ENCODE data around the gene TSC22D4.
A peak's percentile ranks its signal among the peaks of the same experiment; 100 is the strongest.

The TSC22D4 gene

DNA sequence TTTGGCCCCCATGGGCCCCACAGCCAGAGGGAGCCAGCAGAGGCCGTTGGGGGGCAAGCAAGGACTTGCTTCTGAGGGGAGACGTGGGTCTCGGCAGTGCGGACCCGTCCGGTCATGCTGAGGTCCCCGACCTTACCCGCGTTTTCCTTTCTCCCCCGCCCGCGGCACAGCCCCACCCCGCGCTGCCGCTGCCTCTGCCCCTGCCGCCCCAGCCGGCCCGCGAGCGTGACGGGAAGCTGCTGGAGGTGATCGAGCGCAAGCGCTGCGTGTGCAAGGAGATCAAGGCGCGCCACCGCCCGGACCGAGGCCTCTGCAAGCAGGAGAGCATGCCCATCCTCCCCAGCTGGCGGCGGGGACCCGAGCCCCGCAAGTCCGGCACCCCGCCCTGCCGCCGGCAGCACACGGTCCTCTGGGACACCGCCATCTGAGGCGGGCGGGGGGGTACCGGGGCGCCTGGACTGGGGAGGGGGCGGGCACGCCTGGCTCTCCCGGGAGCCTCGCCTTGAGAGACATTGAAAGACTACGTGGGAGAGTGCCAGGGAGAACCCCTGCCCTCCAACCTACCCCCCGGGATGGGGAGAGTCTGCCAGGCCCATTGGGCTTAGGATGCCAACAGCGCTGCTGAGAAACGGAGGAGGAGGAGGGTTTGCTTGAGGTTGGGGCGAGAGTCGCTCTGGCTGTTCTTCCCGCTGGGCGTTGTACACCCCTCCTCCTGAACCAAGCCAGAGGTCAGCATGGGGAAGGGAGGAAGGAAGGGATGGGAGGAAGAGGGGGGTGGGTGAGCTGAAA lies 14.7 kb upstream of the TSC22D4 start:
- Histone ChIP-seq H3K4me1 (ENCODE audit: control insufficient read depth in 5 of 5, insufficient read depth in 5 of 5, low read length in 5 of 5) (peaks cover 3 to 16% (median 15%) of the 10 kb centered on the region in 5 donors), H3K4me3 (ENCODE audit: low read depth in 1 of 5, low read length in 5 of 5) (peak overlapping the region; percentile 53 to 76 (median 64)), H3K9me3 (ENCODE audit: control insufficient read depth in 5 of 5, low read length in 5 of 5) (no peaks in the 10 kb centered on the region), H3K27me3 (ENCODE audit: control insufficient read depth in 5 of 5, insufficient read depth in 4 of 5, low read length in 5 of 5) (no peaks in the 10 kb centered on the region), H3K27ac (ENCODE audit: low read depth, low read length) (peak overlapping the region; percentile 30), H3K36me3 (ENCODE audit: control insufficient read depth in 5 of 5, insufficient read depth in 5 of 5, low read length in 5 of 5) (no peaks in the 10 kb centered on the region), H3K9ac (ENCODE audit: low read length in 5 of 5) (peak overlapping the region in 3 of 5 donors; percentile 43 to 69 (median 62))

DNA sequence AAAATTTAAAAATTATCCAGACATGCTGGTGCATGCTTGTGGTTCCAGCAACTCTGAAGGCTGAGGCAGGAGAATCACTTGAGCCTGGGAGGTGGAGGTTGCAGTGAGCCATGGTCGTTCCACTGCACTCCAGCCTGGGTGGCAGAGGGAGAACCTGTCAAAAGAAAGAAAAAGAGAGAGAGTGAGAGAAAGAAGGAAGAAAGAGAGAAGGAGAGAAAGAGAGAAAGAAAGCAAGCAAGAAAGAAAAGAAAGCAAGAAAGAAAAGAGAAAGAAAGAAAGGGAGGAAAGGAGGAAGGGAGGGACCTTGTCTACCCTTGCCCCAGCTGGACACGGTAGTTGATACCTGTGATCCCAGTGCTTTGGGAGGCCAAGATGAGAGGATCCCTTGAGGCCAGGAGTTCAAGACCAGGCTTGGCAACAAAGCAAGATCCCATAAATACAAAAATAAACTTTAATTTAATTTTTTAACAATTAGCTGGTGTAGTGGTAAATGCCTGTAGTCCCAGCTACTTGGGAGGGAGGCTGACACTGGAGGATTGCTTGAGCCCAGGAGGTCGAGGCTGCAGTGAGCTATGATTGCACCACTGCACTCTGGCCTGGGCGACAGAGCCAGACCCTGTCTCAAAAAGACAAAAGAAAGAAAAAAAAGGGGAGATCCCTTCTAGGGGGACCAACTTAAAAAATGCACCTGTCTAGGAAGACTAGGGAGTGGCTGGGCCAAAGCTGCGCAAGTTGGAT lies 13.9 kb upstream of the TSC22D4 start:
- Histone ChIP-seq H3K4me3 (ENCODE audit: low read depth in 1 of 5, low read length in 5 of 5) (peak overlapping the region; percentile 29 to 64 (median 56)), H3K27ac (ENCODE audit: low read depth, low read length) (no peak overlapping the region), H3K36me3 (ENCODE audit: control insufficient read depth in 5 of 5, insufficient read depth in 5 of 5, low read length in 5 of 5) (no peaks in the 10 kb centered on the region), H3K4me1 (ENCODE audit: control insufficient read depth in 5 of 5, insufficient read depth in 5 of 5, low read length in 5 of 5) (peaks cover 3 to 16% (median 15%) of the 10 kb centered on the region in 5 donors), H3K9me3 (ENCODE audit: control insufficient read depth in 5 of 5, low read length in 5 of 5) (no peaks in the 10 kb centered on the region), H3K27me3 (ENCODE audit: control insufficient read depth in 5 of 5, insufficient read depth in 4 of 5, low read length in 5 of 5) (no peaks in the 10 kb centered on the region), H3K9ac (ENCODE audit: low read length in 5 of 5) (peak overlapping the region in 3 of 5 donors; percentile 43 to 69 (median 62))

DNA sequence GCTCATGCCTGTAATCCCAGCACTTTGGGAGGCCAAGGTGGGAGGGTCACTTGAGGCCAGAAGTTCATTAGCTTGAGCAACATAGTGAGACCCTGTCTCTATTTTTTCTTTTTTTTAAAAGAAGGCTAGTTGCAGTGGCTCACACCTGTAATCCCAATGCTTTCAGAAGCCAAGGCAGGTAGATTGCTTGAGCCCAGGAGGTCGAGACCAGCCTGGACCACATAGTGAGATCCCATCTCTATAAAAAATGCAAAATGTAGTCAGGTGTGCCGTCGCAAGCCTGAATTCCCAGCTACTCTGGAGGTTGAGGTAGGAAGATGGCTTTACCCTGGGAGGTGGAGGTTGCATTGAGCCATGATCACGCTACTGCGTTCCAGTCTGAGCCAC lies 12.2 kb upstream of the TSC22D4 start:
- Histone ChIP-seq H3K27me3 (ENCODE audit: control insufficient read depth in 5 of 5, insufficient read depth in 4 of 5, low read length in 5 of 5) (no peaks in the 10 kb centered on the region), H3K9me3 (ENCODE audit: control insufficient read depth in 5 of 5, low read length in 5 of 5) (no peaks in the 10 kb centered on the region), H3K4me3 (ENCODE audit: low read depth in 1 of 5, low read length in 5 of 5) (no peak overlapping the region), H3K4me1 (ENCODE audit: control insufficient read depth in 5 of 5, insufficient read depth in 5 of 5, low read length in 5 of 5) (peaks cover 3 to 20% (median 15%) of the 10 kb centered on the region in 5 donors), H3K27ac (ENCODE audit: low read depth, low read length) (no peak overlapping the region), H3K9ac (ENCODE audit: low read length in 5 of 5) (no peak overlapping the region), H3K36me3 (ENCODE audit: control insufficient read depth in 5 of 5, insufficient read depth in 5 of 5, low read length in 5 of 5) (no peaks in the 10 kb centered on the region)

DNA sequence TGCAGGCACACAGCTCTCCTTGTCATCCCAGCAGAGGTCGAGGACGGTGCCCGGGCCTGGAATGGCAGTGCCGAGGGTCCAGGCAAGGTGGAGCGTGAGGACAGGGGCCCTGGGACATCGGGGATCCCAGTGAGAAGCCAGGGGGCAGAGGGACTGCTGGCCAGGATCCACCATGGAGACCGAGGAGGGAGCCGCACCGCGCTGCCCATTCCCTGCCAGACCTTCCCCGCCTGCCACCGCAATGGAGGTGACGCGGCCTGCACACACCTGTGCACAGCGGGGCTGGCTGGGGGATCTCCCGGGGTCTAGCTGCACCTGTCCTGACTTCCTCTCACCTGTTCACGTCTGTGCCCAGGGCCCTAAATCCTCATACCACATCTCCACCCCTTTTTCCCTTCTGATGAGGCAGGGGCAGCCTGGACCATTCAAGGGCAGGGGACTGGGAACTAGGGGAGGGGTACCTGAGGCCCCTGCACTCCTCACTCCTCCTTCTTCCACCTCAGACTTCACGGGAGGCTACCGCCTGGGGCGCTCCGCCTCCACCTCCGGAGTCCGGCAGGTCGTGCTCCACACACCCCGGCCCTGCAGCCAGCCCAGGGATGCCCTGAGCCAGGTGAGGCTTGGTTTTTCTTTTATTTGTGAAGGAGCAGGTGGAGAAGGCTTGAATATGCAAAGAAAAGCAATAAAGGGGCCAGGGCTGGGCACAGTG lies 11.6 kb upstream of the TSC22D4 start:
- H3K9ac ChIP-seq (ENCODE audit: low read length in 5 of 5) = no peak overlapping the region
- H3K4me1 ChIP-seq (ENCODE audit: control insufficient read depth in 5 of 5, insufficient read depth in 5 of 5, low read length in 5 of 5) = peaks cover 3 to 25% (median 15%) of the 10 kb centered on the region in 5 donors
- no peak overlapping the region for H3K4me3 ChIP-seq (ENCODE audit: low read depth in 1 of 5, low read length in 5 of 5)
- no peaks in the 10 kb centered on the region for H3K27me3 ChIP-seq (ENCODE audit: control insufficient read depth in 5 of 5, insufficient read depth in 4 of 5, low read length in 5 of 5)
- no peak overlapping the region for H3K27ac ChIP-seq (ENCODE audit: low read depth, low read length)
- H3K9me3 ChIP-seq (ENCODE audit: control insufficient read depth in 5 of 5, low read length in 5 of 5) = no peaks in the 10 kb centered on the region
- no peaks in the 10 kb centered on the region for H3K36me3 ChIP-seq (ENCODE audit: control insufficient read depth in 5 of 5, insufficient read depth in 5 of 5, low read length in 5 of 5)

DNA sequence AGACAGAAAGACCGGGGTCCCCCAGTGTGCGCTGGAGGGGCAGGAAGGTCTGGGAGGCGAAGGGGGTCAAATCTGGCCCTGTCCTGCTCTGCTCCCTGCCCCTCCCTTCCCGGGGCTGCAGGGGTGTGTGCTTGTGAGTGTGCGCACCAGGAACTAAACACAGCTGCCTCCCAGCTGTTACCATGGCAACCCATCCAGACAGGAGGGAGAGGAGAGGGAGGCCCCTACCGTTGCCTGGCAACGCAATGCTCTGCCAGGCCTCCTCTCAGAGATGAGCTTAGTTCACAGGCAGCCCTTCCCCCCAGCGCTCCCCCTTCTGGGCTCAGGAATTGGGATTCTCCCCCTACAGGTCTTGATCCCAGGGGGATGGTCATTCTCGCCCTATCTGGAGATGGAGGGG lies 10.8 kb upstream of the TSC22D4 start:
- Histone ChIP-seq H3K9ac (ENCODE audit: low read length in 5 of 5) (no peak overlapping the region), H3K27ac (ENCODE audit: low read depth, low read length) (no peak overlapping the region), H3K36me3 (ENCODE audit: control insufficient read depth in 5 of 5, insufficient read depth in 5 of 5, low read length in 5 of 5) (no peaks in the 10 kb centered on the region), H3K4me3 (ENCODE audit: low read depth in 1 of 5, low read length in 5 of 5) (no peak overlapping the region), H3K9me3 (ENCODE audit: control insufficient read depth in 5 of 5, low read length in 5 of 5) (no peaks in the 10 kb centered on the region), H3K27me3 (ENCODE audit: control insufficient read depth in 5 of 5, insufficient read depth in 4 of 5, low read length in 5 of 5) (no peaks in the 10 kb centered on the region), H3K4me1 (ENCODE audit: control insufficient read depth in 5 of 5, insufficient read depth in 5 of 5, low read length in 5 of 5) (peaks cover 3 to 30% (median 15%) of the 10 kb centered on the region in 5 donors)

DNA sequence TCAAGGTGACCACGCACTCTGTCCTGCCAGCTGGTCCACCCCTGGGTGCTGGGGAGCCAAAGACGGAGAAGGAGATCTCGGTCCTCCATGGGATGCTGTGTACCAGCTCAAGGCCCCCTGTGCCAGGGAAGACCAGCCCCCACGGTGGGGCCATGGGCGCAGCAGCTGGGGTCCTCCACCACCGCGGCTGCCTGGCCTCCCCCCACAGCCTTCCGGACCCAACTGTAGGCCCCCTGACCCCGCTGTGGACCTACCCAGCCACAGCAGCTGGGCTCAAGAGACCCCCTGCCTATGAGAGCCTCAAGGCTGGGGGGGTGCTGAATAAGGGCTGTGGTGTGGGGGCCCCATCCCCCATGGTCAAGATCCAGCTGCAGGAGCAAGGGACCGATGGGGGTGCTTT lies 10.1 kb upstream of the TSC22D4 start:
- Histone ChIP-seq H3K27ac (ENCODE audit: low read depth, low read length) (no peak overlapping the region), H3K27me3 (ENCODE audit: control insufficient read depth in 5 of 5, insufficient read depth in 4 of 5, low read length in 5 of 5) (no peaks in the 10 kb centered on the region), H3K9ac (ENCODE audit: low read length in 5 of 5) (no peak overlapping the region), H3K36me3 (ENCODE audit: control insufficient read depth in 5 of 5, insufficient read depth in 5 of 5, low read length in 5 of 5) (no peaks in the 10 kb centered on the region), H3K4me1 (ENCODE audit: control insufficient read depth in 5 of 5, insufficient read depth in 5 of 5, low read length in 5 of 5) (peaks cover 3 to 29% (median 16%) of the 10 kb centered on the region in 5 donors), H3K9me3 (ENCODE audit: control insufficient read depth in 5 of 5, low read length in 5 of 5) (no peaks in the 10 kb centered on the region), H3K4me3 (ENCODE audit: low read depth in 1 of 5, low read length in 5 of 5) (no peak overlapping the region)

DNA sequence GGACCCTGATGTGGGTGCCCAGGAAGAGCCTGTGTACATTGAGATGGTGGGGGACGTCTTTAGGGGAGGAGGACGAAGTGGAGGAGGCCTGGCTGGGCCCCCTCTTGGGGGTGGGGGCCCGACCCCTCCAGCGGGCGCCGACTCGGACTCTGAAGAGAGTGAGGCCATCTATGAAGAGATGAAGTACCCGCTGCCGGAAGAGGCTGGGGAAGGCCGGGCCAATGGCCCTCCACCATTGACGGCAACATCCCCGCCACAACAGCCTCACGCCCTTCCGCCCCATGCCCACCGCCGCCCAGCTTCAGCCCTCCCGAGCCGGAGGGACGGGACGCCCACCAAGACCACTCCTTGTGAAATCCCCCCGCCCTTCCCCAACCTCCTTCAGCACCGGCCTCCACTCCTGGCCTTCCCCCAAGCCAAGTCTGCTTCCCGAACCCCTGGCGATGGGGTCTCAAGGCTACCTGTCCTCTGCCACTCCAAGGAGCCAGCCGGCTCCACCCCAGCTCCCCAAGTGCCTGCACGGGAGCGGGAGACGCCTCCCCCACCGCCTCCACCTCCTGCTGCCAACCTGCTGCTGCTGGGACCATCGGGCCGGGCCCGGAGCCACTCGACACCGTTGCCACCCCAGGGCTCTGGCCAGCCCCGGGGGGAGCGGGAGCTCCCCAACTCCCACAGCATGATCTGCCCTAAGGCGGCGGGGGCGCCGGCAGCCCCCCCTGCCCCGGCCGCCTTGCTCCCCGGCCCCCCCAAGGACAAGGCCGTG lies 9.5 kb upstream of the TSC22D4 start:
- Histone ChIP-seq H3K27me3 (ENCODE audit: control insufficient read depth in 5 of 5, insufficient read depth in 4 of 5, low read length in 5 of 5) (no peaks in the 10 kb centered on the region), H3K4me3 (ENCODE audit: low read depth in 1 of 5, low read length in 5 of 5) (no peak overlapping the region), H3K4me1 (ENCODE audit: control insufficient read depth in 5 of 5, insufficient read depth in 5 of 5, low read length in 5 of 5) (peaks cover 0 to 30% (median 14%) of the 10 kb centered on the region in 5 donors), H3K27ac (ENCODE audit: low read depth, low read length) (no peak overlapping the region), H3K36me3 (ENCODE audit: control insufficient read depth in 5 of 5, insufficient read depth in 5 of 5, low read length in 5 of 5) (no peaks in the 10 kb centered on the region), H3K9ac (ENCODE audit: low read length in 5 of 5) (no peak overlapping the region), H3K9me3 (ENCODE audit: control insufficient read depth in 5 of 5, low read length in 5 of 5) (no peaks in the 10 kb centered on the region)

DNA sequence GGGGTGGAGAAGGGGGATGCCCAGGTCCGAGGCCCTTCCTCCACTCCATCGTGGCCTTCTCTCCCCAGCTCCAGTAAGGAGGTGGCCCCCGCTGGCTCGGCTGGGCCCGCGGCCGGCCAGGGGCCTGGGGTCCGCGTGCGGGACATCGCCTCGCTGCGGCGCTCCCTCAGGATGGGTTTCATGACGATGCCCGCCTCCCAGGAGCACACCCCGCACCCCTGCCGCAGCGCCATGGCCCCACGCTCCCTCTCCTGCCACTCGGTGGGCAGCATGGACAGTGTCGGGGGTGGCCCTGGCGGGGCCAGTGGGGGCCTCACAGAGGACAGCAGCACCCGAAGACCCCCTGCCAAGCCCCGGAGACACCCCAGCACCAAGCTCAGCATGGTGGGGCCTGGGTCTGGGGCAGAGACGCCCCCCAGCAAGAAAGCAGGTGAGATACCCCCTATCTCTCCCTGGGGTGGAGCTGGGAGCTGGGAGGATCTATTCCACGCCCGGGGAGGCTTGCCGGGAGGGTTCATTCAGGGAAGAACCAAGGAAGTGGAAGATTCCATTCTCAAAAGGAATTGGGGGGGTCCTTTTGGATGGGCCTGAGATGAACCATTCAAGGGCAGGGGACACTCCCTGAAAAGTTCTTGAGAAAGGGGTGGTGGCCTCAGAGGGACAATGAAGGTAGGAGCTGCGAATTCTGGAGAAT lies 7.9 kb upstream of the TSC22D4 start:
- Histone ChIP-seq H3K4me3 (ENCODE audit: low read depth in 1 of 5, low read length in 5 of 5) (no peak overlapping the region), H3K27ac (ENCODE audit: low read depth, low read length) (no peak overlapping the region), H3K9ac (ENCODE audit: low read length in 5 of 5) (no peak overlapping the region), H3K9me3 (ENCODE audit: control insufficient read depth in 5 of 5, low read length in 5 of 5) (no peaks in the 10 kb centered on the region), H3K36me3 (ENCODE audit: control insufficient read depth in 5 of 5, insufficient read depth in 5 of 5, low read length in 5 of 5) (no peaks in the 10 kb centered on the region), H3K27me3 (ENCODE audit: control insufficient read depth in 5 of 5, insufficient read depth in 4 of 5, low read length in 5 of 5) (no peaks in the 10 kb centered on the region), H3K4me1 (ENCODE audit: control insufficient read depth in 5 of 5, insufficient read depth in 5 of 5, low read length in 5 of 5) (peaks cover 2 to 29% (median 14%) of the 10 kb centered on the region in 5 donors)

DNA sequence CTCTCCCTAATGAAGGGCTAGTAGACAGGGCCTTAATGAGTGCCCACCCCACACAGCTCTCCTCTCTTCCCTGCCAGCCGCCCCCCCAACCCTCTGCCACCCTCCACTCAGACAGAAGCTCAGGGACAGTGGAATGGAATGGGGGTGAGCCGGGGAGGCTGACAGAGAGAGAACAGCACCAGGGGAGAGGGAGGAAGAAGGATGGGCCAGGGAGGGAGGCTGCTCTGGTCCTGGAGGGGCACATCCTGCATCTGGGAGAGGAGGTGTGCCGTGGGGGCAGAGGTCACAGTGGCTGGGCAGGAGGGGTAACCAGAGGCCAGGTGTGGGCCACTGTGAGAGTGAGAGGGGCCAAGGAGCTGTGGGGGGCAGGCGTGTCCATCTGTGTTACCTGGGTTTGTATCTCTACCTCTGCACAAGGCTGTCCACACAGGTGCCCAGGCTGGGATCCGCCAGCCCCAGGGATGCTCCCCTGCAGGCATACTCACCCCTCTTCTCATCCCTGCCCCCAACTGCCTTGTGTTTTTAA lies 7.2 kb upstream of the TSC22D4 start:
- Histone ChIP-seq H3K36me3 (ENCODE audit: control insufficient read depth in 5 of 5, insufficient read depth in 5 of 5, low read length in 5 of 5) (no peaks in the 10 kb centered on the region), H3K4me1 (ENCODE audit: control insufficient read depth in 5 of 5, insufficient read depth in 5 of 5, low read length in 5 of 5) (peaks cover 2 to 29% (median 14%) of the 10 kb centered on the region in 5 donors), H3K9me3 (ENCODE audit: control insufficient read depth in 5 of 5, low read length in 5 of 5) (no peaks in the 10 kb centered on the region), H3K27me3 (ENCODE audit: control insufficient read depth in 5 of 5, insufficient read depth in 4 of 5, low read length in 5 of 5) (no peaks in the 10 kb centered on the region), H3K27ac (ENCODE audit: low read depth, low read length) (no peak overlapping the region), H3K4me3 (ENCODE audit: low read depth in 1 of 5, low read length in 5 of 5) (no peak overlapping the region), H3K9ac (ENCODE audit: low read length in 5 of 5) (peak overlapping the region in 1 of 5 donors; percentile 51)

Measured in subcutaneous abdominal adipose tissue (tissue), 5 donors.